Coronary artery (tissue), 2 donors: ENCODE data around the gene TLX1.

Experiments used
- DNase-seq: peaks from one replicate; pipeline ENCODE4 v3.0.0-alpha.2; 2017; ENCODE audit warnings: low spot score
- H3K27ac ChIP-seq, 2 donors: fragments of 200-600 bp; sonication (generic); one replicate each; pipeline ENCODE4 v1.5.1; 2016 to 2019
- H3K4me3 ChIP-seq: fragments of 200-600 bp; sonication (generic); 2 replicates; pipeline ENCODE4 v1.5.1; 2016; ENCODE audit warnings: mild to moderate bottlenecking, moderate library complexity
- CTCF ChIP-seq: fragments of 200-600 bp; sonication (generic); IDR thresholded peaks from one replicate; pipeline ENCODE4 v1.5.1; 2019; ENCODE audit warnings: antibody characterized with exemption

The TLX1 gene

GRCh38 chr10:101126684-101127628 lies 4.1 kb upstream of the TLX1 start:
- no peak for DNase-seq
- H3K4me3 ChIP-seq: no peak overlapping the region
- no peak overlapping the region for H3K27ac ChIP-seq
- TF ChIP-seq CTCF: no peak

- no peak overlapping the region for H3K27ac ChIP-seq
- no peak for DNase-seq
- H3K4me3 ChIP-seq: no peak overlapping the region
- no peak for TF ChIP-seq CTCF
These were observed 959 bp upstream of the TLX1 start for GRCh38 chr10:101130141-101130540.

GRCh38 chr10:101131962-101132635 lies 999 bp downstream of the TLX1 start:
- no peak for DNase-seq
- Histone ChIP-seq H3K27ac (no peak overlapping the region), H3K4me3 (peak overlapping the region; percentile 68)
- TF ChIP-seq CTCF: no peak

DNA sequence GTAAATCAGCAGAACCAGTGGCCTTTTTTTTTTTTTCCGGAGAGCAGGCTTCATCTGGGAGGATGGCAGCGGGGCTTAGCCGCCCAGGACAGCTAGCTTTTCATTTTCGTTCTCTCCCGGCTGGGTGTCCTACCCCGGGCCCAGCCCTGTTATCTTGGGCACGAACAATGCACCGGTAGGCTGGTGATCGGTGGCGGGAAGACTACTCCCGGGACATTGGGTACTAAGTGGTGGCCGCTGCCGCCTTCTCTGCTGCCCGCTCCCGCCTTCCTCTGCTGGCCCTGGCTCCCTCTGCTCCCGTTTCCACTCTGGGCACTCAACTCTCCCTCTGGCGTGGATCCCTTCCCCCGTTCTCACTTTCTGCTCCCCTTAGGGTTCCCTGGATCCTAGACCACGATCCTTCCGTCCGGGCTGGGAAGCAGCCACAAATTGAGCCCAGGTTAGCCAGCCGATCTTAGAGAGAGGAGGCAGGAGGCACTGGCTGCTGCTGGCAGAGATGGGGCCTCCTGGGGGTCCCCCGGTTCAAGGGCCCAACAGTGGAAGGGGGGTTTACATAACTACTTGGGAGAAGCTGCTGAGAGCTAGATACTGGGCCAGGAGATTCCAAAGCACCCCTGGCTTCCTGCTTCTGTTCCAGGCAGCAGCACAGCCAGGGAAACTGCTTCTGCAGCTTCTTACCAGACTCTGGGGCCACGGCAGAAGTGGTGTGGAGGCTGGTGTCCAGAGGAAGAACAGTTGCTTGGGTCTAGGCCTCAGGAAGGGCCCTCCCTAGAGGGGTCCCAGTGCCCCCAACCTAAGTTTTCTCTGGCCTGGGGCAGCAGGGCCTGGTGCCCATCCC lies 1.8 kb downstream of the TLX1 start:
- Histone ChIP-seq H3K27ac (no peak overlapping the region), H3K4me3 (no peak overlapping the region)
- no peak for TF ChIP-seq CTCF
- no peak for DNase-seq

- Histone ChIP-seq H3K27ac (no peak overlapping the region), H3K4me3 (peak overlapping the region; percentile 52)
- TF ChIP-seq CTCF: no peak
- no peak for DNase-seq
These were observed 2.6 kb downstream of the TLX1 start for GRCh38 chr10:101133489-101134298.
